IgD-negative memory B cell (primary cell): Measurements from ENCODE around the gene FAM20B. TPM values are rescaled to one million over a fixed set of nuclear protein-coding genes. Genes with fewer than 3 reads are reported as not detected.

ENCODE experiments used
- H3K27ac Mint-ChIP-seq, 3 donors: one replicate each; pipeline ENCODE4 v1.8.0; 2020 to 2022; ENCODE audit warnings: mild to moderate bottlenecking in 3 of 3, mixed read lengths in 3 of 3, moderate library complexity in 1 of 3
- H3K27me3 Mint-ChIP-seq: one replicate; pipeline ENCODE4 v1.8.0; 2021; ENCODE audit warnings: mixed read lengths
- H3K36me3 Mint-ChIP-seq: one replicate; pipeline ENCODE4 v1.8.0; 2020; ENCODE audit warnings: mild to moderate bottlenecking, mixed read lengths
- H3K4me1 Mint-ChIP-seq, 3 donors: one replicate each; pipeline ENCODE4 v1.8.0; 2020 to 2022; ENCODE audit warnings: mixed read lengths in 3 of 3, mild to moderate bottlenecking in 1 of 3
- H3K4me3 Mint-ChIP-seq, 4 donors: one replicate each; pipeline ENCODE4 v1.8.0; 2020 to 2022; ENCODE audit warnings: mild to moderate bottlenecking in 4 of 4, mixed read lengths in 4 of 4, moderate library complexity in 3 of 4
- H3K9me3 Mint-ChIP-seq, 3 donors: one replicate each; pipeline ENCODE4 v1.8.0; 2020 to 2021; ENCODE audit warnings: mixed read lengths in 3 of 3, mild to moderate bottlenecking in 1 of 3
- polyA plus RNA-seq: library from polyadenylated mRNA; unstranded; fragments of 300-500 nt; fragmentation: Illumina TruSeq; gene quantifications from one replicate; pipeline ENCODE4 v1.2.3, GENCODE V29; 2021

Gene FAM20B
- polyA plus RNA-seq, 1 donor from 2014 or later = 5.5 TPM

DNA sequence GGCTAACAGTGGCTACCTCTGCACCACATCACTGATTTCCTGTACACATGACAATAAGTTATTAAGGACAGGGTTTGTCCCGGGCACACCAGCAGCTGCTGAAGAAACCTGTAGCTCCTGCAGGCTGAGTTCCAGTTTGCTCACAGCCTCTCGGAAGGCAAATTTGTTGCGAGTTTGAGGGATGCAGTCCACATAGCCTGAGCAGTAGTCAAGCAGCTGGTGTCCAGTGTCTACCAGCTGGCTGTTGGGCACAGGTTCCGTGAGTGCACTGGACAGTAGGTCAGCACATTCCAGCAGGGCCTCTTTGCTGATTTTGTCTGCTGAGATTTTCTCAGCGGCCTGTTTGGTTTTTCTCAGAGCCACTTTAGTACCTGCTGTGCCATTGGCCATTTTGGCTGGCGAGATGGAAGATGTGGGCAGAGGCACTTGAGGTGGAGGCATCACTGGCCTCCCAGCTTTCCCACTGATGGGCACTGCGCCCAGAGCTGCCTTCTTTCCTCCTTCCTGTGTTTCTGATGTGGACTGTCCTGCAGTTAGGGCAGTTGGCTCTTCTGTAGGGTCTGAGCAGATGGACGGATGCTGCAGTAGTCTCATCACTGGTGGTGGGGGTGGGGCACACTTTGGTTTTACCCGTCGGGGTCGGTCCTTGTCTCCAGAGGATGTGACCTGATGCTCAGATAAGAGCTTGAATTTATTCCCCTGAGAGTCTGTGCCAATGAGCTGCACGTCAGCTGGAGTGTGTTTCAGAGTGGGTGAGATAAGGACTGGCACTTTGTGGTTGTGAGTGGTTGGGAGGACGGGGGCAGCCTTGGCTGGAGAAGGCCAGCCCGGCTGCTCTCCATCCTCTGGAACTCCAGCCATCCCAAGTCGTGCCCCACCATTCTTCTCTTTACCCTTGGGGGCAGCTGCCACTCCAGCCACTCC lies 82.3 kb downstream of the FAM20B start:
- peaks cover 0 to 2% (median 0%) of the 10 kb centered on the region in 3 donors for H3K4me1 Mint-ChIP-seq
- peaks cover 7% of the 10 kb centered on the region for H3K36me3 Mint-ChIP-seq
- H3K9me3 Mint-ChIP-seq = no peaks in the 10 kb centered on the region
- H3K4me3 Mint-ChIP-seq = no peak overlapping the region
- peak overlapping the region in 1 of 3 donors; percentile 91 for H3K27ac Mint-ChIP-seq
- no peaks in the 10 kb centered on the region for H3K27me3 Mint-ChIP-seq

DNA sequence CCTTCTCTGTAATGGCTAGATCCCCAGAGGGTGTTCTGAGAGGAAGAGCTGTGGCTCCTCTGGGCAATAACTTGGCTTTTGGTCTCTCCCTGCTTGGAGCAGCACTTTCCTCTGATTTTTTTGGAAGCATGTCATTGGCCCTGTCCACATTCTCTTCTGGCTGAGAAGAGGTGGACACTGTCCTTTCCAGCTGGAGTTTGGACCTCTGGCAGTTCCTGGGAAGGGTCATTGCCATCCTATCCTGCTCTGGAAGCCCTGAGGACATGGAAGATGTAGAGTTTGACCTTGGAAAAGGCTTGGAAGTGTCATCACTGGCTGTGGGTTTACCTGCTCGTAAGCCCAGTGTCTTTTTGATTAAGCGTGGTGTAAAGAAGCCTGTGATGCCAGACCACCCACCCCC lies 83.0 kb downstream of the FAM20B start:
- Mint-ChIP-seq H3K4me1 (peaks cover 0 to 2% (median 0%) of the 10 kb centered on the region in 3 donors), H3K4me3 (no peak overlapping the region), H3K27me3 (no peaks in the 10 kb centered on the region), H3K9me3 (no peaks in the 10 kb centered on the region), H3K27ac (peak overlapping the region in 1 of 3 donors; percentile 91), H3K36me3 (peaks cover 7% of the 10 kb centered on the region)

- Mint-ChIP-seq H3K27me3 (no peaks in the 10 kb centered on the region), H3K27ac (no peak overlapping the region), H3K4me3 (no peak overlapping the region), H3K4me1 (peaks cover 0 to 3% (median 2%) of the 10 kb centered on the region in 3 donors), H3K36me3 (peaks cover 11% of the 10 kb centered on the region), H3K9me3 (no peaks in the 10 kb centered on the region)
These were observed 89.5 kb downstream of the FAM20B start for GRCh38 chr1:179115181-179115580.

GRCh38 chr1:179119513-179119912 lies 93.8 kb downstream of the FAM20B start:
- Mint-ChIP-seq H3K4me1 (peaks cover under 1 to 7% (median 2%) of the 10 kb centered on the region in 3 donors), H3K9me3 (no peaks in the 10 kb centered on the region), H3K36me3 (peaks cover 9% of the 10 kb centered on the region), H3K27ac (no peak overlapping the region), H3K4me3 (no peak overlapping the region), H3K27me3 (no peaks in the 10 kb centered on the region)

- peak overlapping the region in 2 of 3 donors; percentile 6 to 38 for H3K27ac Mint-ChIP-seq
- H3K9me3 Mint-ChIP-seq = no peaks in the 10 kb centered on the region
These were observed 95.0 kb downstream of the FAM20B start for GRCh38 chr1:179120736-179121135.

GRCh38 chr1:179121159-179121938 lies 95.7 kb downstream of the FAM20B start:
- H3K4me3 Mint-ChIP-seq = no peak overlapping the region

More at GRCh38 chr1:179120736-179121135, 95.0 kb downstream of the FAM20B start:
- H3K4me3 Mint-ChIP-seq = no peak overlapping the region
- no peaks in the 10 kb centered on the region for H3K27me3 Mint-ChIP-seq
- H3K36me3 Mint-ChIP-seq = peaks cover 9% of the 10 kb centered on the region
- peaks cover 1 to 7% (median 2%) of the 10 kb centered on the region in 3 donors for H3K4me1 Mint-ChIP-seq

DNA sequence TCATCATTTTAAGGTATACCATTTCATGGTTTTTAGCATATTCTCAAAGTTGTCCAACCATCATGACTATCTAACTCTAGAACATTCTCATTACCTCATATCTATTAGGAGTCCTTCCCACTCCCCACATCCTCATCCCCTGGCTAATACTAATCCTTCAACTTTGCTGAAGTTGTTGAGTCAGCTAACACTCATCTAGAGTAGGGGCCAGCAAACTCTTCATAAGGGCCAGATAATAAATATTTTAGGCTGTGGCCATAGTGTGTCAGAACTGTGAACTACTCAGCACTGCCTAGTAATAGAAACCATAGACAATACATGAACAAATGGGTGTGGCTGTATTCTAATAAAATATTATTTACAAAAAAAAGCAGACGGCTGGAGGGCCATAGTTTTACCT lies 99.2 kb downstream of the FAM20B start:
- Mint-ChIP-seq H3K27me3 (no peaks in the 10 kb centered on the region), H3K4me1 (peaks cover 4 to 12% (median 7%) of the 10 kb centered on the region in 3 donors), H3K36me3 (peaks cover 1% of the 10 kb centered on the region), H3K27ac (peak overlapping the region in 1 of 3 donors; percentile 81), H3K9me3 (no peaks in the 10 kb centered on the region), H3K4me3 (peak overlapping the region in 1 of 4 donors; percentile 14)

More at GRCh38 chr1:179121159-179121938, 95.7 kb downstream of the FAM20B start:
- Mint-ChIP-seq H3K9me3 (no peaks in the 10 kb centered on the region), H3K36me3 (peaks cover 9% of the 10 kb centered on the region), H3K4me1 (peaks cover 1 to 7% (median 2%) of the 10 kb centered on the region in 3 donors), H3K27me3 (no peaks in the 10 kb centered on the region), H3K27ac (peak overlapping the region in 2 of 3 donors; percentile 6 to 38)

Other genes with a start within 250 kb of the FAM20B start
- gene ANGPTL1, start 154.8 kb upstream of the FAM20B start, polyA plus RNA-seq = 0.58 TPM
- 111 TPM for gene TOR3A, start 56.2 kb downstream of the FAM20B start, polyA plus RNA-seq
- 1.3 TPM for gene ABL2, start 203.8 kb downstream of the FAM20B start, polyA plus RNA-seq